Activated naive CD4-positive, alpha-beta T cell treated with anti-CD3 and anti-CD28 coated beads, Interleukin-2, amount 50 U/mL, for 16 hours (primary cell): ENCODE data around the gene TULP4.
"Not testable (repeated sequence)": the region's sequence is repeated elsewhere in the genome, so short reads cannot be mapped to it uniquely, and the experiment has no call there.

Experiments used
- DNase-seq: peaks from one replicate; pipeline ENCODE4 v3.0.0-alpha.2; 2020

The TULP4 gene

GRCh38 chr6:158431560-158431959 is 119.3 kb downstream of the TULP4 start:
- no peak for DNase-seq

- no peak for DNase-seq
These were observed 125.3 kb downstream of the TULP4 start for GRCh38 chr6:158437571-158437970.

GRCh38 chr6:158438226-158438625 is 126.0 kb downstream of the TULP4 start:
- no peak for DNase-seq

- DNase-seq: no peak
These were observed 127.0 kb downstream of the TULP4 start for GRCh38 chr6:158439255-158439654.

GRCh38 chr6:158441716-158442215 is 129.5 kb downstream of the TULP4 start:
- no peak for DNase-seq

- no peak for DNase-seq
These were observed 130.0 kb downstream of the TULP4 start for GRCh38 chr6:158442306-158442705.

- DNase-seq: no peak
These were observed 133.3 kb downstream of the TULP4 start for GRCh38 chr6:158445426-158446085.

- no peak for DNase-seq
These were observed 136.6 kb downstream of the TULP4 start for GRCh38 chr6:158448856-158449255.

GRCh38 chr6:158452191-158452590 is 139.9 kb downstream of the TULP4 start:
- no peak for DNase-seq

GRCh38 chr6:158457131-158457530 is 144.9 kb downstream of the TULP4 start:
- DNase-seq: no peak

GRCh38 chr6:158457616-158458278 is 145.5 kb downstream of the TULP4 start:
- DNase-seq: no peak

GRCh38 chr6:158459726-158460125 is 147.5 kb downstream of the TULP4 start:
- DNase-seq: no peak

- DNase-seq: no peak
These were observed 148.4 kb downstream of the TULP4 start for GRCh38 chr6:158460602-158461169.

- DNase-seq: no peak
These were observed 149.7 kb downstream of the TULP4 start for GRCh38 chr6:158461954-158462353.

GRCh38 chr6:158464483-158464882 is 152.2 kb downstream of the TULP4 start:
- no peak for DNase-seq

- no peak for DNase-seq
These were observed 153.0 kb downstream of the TULP4 start for GRCh38 chr6:158465257-158465656.

- DNase-seq: no peak
These were observed 153.5 kb downstream of the TULP4 start for GRCh38 chr6:158465747-158466146.

- DNase-seq: no peak
These were observed 155.7 kb downstream of the TULP4 start for GRCh38 chr6:158467923-158468322.

GRCh38 chr6:158468666-158469065 is 156.4 kb downstream of the TULP4 start:
- no peak for DNase-seq

- not testable (repeated sequence) for DNase-seq
These were observed 157.8 kb downstream of the TULP4 start for GRCh38 chr6:158470023-158470422.

GRCh38 chr6:158471339-158471738 is 159.1 kb downstream of the TULP4 start:
- DNase-seq: no peak

- no peak for DNase-seq
These were observed 160.2 kb downstream of the TULP4 start for GRCh38 chr6:158472447-158472846.

GRCh38 chr6:158474961-158475343 is 162.7 kb downstream of the TULP4 start:
- DNase-seq: no peak
